NCI-H1436 (cell line): ENCODE data around the gene HPCAL1.
A peak's percentile ranks its signal among the peaks of the same experiment; 100 is the strongest.

ENCODE experiments used
- DNase-seq: peaks from one replicate; lab custom pipeline; 2025; lab: John Stamatoyannopoulos, UW

The HPCAL1 gene

GRCh38 chr2:10370895-10371294 is 68.2 kb downstream of the HPCAL1 start:
- DNase-seq, result no peak

- DNase-seq, result no peak
Observed at GRCh38 chr2:10371441-10372196, 68.9 kb downstream of the HPCAL1 start.

- no peak for DNase-seq
Observed at GRCh38 chr2:10372203-10372861, 69.6 kb downstream of the HPCAL1 start.

GRCh38 chr2:10372862-10373240 is 70.1 kb downstream of the HPCAL1 start:
- DNase-seq, result no peak

GRCh38 chr2:10373931-10374330 is 71.2 kb downstream of the HPCAL1 start:
- DNase-seq, result no peak

GRCh38 chr2:10374362-10374943 is 71.7 kb downstream of the HPCAL1 start:
- DNase-seq, result no peak

- DNase-seq, result peak; percentile 93
Observed at GRCh38 chr2:10375570-10376281, 73.0 kb downstream of the HPCAL1 start.

GRCh38 chr2:10377052-10377746 is 74.5 kb downstream of the HPCAL1 start:
- DNase-seq, result no peak

GRCh38 chr2:10377747-10378085 is 75.0 kb downstream of the HPCAL1 start:
- DNase-seq, result no peak

GRCh38 chr2:10378189-10378588 is 75.5 kb downstream of the HPCAL1 start:
- peak; percentile 19 for DNase-seq

GRCh38 chr2:10380048-10380926 is 77.6 kb downstream of the HPCAL1 start:
- DNase-seq, result no peak

GRCh38 chr2:10381997-10382353 is 79.3 kb downstream of the HPCAL1 start:
- no peak for DNase-seq

GRCh38 chr2:10382354-10383061 is 79.8 kb downstream of the HPCAL1 start:
- DNase-seq, result no peak

- DNase-seq, result no peak
Observed at GRCh38 chr2:10383960-10384734, 81.4 kb downstream of the HPCAL1 start.

- DNase-seq, result no peak
Observed at GRCh38 chr2:10385501-10385900, 82.8 kb downstream of the HPCAL1 start.

GRCh38 chr2:10385933-10386773 is 83.4 kb downstream of the HPCAL1 start:
- no peak for DNase-seq

GRCh38 chr2:10387033-10387432 is 84.3 kb downstream of the HPCAL1 start:
- no peak for DNase-seq

GRCh38 chr2:10388954-10389560 is 86.4 kb downstream of the HPCAL1 start:
- no peak for DNase-seq
